Right cardiac atrium (tissue), 5 donors: ENCODE measurements around the gene IFT81. TPM values are rescaled to one million over a fixed set of nuclear protein-coding genes. Genes with fewer than 3 reads are reported as not detected.
"Not testable (repeated sequence)": the region's sequence is repeated elsewhere in the genome, so short reads cannot be mapped to it uniquely, and the experiment has no call there.

Source experiments
- ATAC-seq, 2 donors: fragments of 200-7000 bp; cut with Tn5 transposase; one replicate each; pipeline versions ENCODE4 v1.8.0 to v1.9.1; 2020; ENCODE audit warnings: moderate library complexity in 2 of 2, mild to moderate bottlenecking in 1 of 2
- DNase-seq, 3 donors: peaks; one replicate each; pipeline ENCODE4 v3.0.0-alpha.2; 2020
- H3K27ac ChIP-seq: one replicate; pipeline ENCODE4 v1.5.1; 2013; ENCODE audit warnings: mild to moderate bottlenecking, low read length, control low read depth, moderate library complexity
- H3K27me3 ChIP-seq: one replicate; pipeline ENCODE4 v1.6.1; 2013; ENCODE audit not compliant: control insufficient read depth, insufficient read depth
- H3K4me1 ChIP-seq: one replicate; pipeline ENCODE4 v1.6.1; 2013; ENCODE audit warnings: low read length; ENCODE audit not compliant: control insufficient read depth, insufficient read depth
- H3K4me3 ChIP-seq: one replicate; pipeline ENCODE4 v1.5.1; 2013; ENCODE audit warnings: low read length, control low read depth
- H3K9me3 ChIP-seq: one replicate; pipeline ENCODE4 v1.6.1; 2013; ENCODE audit warnings: low read length; ENCODE audit not compliant: control insufficient read depth
- WGBS: extraction: QIAGEN DNeasy Blood & Tissue Kit; methylation state at CpG from one replicate; pipeline ENCODE4 v1.1.7; 2013; 5-methylcytosine and 5-hydroxymethylcytosine counted together
- intact Hi-C, 4 donors: fragments of 100-400 bp; cut with DNase I; formaldehyde crosslinking; loops; one replicate each; pipeline versions ENCODE4 v1.11.0 to v1.14.0; 2022 to 2023
- polyA plus RNA-seq: library from polyadenylated mRNA; stranded (reverse); fragments of 200-250 nt; gene quantifications from one replicate; pipeline ENCODE4 v1.2.3, GENCODE V29; 2013
- total RNA-seq, 4 donors: library from RNA; stranded (reverse); fragmentation: NEBNext Ultra II Directional; extraction: Animal tissue kit (Norgen Biotek cat#: 25700); gene quantifications; one replicate each; pipeline ENCODE4 v1.2.1, GENCODE V29; 2021
- donor health status: healthy with polysubstance abuse.
- donor health status: DM: no; HTN: yes; CAD: no.
- donor health status: DM: no; HTN: no; CAD: no.
- donor health status: DM: no; HTN: yes; CAD: no; lungs with severe emphysema.
- donor health status: DM: yes; HTN: yes; CAD: no.

The IFT81 gene
- total and polyA plus RNA-seq, 5 donors, result 7.6 to 14.9 (median 11.2) TPM

DNA sequence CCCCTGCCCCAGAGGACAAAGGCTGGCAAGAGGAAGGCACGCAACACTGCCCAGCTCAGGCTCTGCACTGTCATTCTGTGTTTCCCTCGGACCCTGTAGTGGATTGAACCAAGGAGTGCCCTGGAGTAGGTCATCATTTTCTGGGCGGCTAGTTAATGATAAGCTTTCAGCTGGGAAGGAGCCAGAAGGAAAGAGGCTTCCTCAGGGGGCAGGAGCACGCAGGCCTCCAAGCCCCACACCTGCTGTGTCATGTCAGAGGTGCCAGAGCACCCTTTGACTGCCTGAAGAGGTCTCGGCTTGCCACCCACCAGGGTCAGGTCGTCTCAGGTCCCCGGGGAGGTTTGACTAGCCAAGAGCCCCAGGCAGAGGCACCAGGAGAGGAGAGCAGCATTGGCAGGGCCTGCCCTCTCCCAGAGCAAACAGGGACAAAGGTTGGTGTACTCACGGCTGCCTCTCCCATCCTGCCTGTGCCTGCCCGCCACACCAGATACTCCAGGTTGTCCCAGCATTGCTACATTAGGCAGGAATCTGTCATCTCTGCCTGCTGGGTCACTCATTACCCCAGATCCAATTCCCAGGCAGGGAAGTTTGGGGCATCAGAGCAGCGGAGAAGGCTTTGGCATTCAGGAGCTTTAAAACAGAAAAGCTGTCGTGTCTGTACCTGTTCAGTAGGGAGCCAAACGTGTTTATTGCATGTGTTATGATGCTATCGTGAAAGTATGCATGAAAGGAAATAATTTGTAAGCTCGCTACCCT is 123.4 kb downstream of the IFT81 start:
- H3K27me3 ChIP-seq, result no peaks in the 10 kb centered on the region
- DNase-seq, result peak in 2 of 3 donors; percentile 52 to 77
- H3K4me3 ChIP-seq, result no peak overlapping the region
- peak overlapping the region; percentile 91 for H3K27ac ChIP-seq
- 50% methylated on average over 14 of the region's 14 CpGs for WGBS
- ATAC-seq, result peak; percentile 22 to 45
- H3K4me1 ChIP-seq, result peaks cover 16% of the 10 kb centered on the region
- no peaks in the 10 kb centered on the region for H3K9me3 ChIP-seq
- intact Hi-C loops, result loop anchor here in 1 of 4 donors (5.0 to 10.0 kb wide), 2 partner anchors 35 to 143 kb away; partner anchors contain the start of gene ATP2A2

DNA sequence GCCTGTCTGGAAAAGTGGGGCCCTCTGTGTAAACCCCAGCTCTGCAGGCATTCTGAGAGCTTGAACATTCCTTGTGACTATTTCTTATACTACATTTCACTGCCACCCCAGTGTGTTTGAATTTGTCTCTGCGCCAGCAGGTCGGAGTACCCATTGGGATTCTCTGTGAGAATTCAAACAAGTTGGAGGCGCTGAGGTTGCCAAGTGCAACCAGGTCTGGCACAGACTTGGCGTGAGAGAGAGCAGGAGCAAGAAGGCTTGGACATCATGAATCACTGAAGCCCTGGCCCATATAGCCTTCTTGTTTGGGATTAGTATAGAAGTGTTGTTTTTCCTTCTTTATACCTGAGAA is 123.9 kb downstream of the IFT81 start:
- intact Hi-C loops, result loop anchor here in 1 of 4 donors (5.0 to 10.0 kb wide), 2 partner anchors 34 to 143 kb away; partner anchors contain the start of gene ATP2A2
- ATAC-seq (no peak), DNase-seq (no peak)
- Histone ChIP-seq H3K4me1 (peaks cover 19% of the 10 kb centered on the region), H3K4me3 (no peak overlapping the region), H3K27me3 (no peaks in the 10 kb centered on the region), H3K27ac (peak overlapping the region; percentile 91), H3K9me3 (no peaks in the 10 kb centered on the region)
- 71% methylated on average over 4 of the region's 4 CpGs for WGBS

DNA sequence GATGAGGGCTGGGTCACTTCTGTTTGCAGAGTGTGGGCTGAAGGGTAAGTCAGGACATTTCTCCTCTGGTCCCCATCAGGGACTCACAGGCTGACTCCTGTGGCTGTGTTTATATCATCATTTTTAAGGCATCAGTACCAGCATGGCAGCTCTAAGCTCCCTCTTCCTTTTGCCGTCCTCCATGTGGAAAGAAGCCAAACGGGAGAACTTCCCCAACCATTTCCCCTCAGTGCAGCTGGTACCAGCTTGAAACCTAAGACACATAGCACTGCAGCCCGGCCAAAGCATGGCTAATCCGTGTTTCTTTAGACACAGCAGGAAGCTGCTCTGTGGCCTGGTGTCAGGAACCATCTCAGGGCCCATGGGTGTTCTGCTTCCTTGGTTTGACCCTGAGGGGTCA is 124.9 kb downstream of the IFT81 start:
- Histone ChIP-seq H3K4me3 (no peak overlapping the region), H3K4me1 (peaks cover 19% of the 10 kb centered on the region), H3K27ac (peak overlapping the region; percentile 67), H3K27me3 (no peaks in the 10 kb centered on the region), H3K9me3 (no peaks in the 10 kb centered on the region)
- DNase-seq, result peak in 2 of 3 donors; percentile 21 to 56
- WGBS, result 24% methylated on average over 4 of the region's 4 CpGs
- intact Hi-C loops, result loop anchor here in 1 of 4 donors (5.0 to 10.0 kb wide), 2 partner anchors 33 to 144 kb away; partner anchors contain the start of gene ATP2A2
- no peak for ATAC-seq

DNA sequence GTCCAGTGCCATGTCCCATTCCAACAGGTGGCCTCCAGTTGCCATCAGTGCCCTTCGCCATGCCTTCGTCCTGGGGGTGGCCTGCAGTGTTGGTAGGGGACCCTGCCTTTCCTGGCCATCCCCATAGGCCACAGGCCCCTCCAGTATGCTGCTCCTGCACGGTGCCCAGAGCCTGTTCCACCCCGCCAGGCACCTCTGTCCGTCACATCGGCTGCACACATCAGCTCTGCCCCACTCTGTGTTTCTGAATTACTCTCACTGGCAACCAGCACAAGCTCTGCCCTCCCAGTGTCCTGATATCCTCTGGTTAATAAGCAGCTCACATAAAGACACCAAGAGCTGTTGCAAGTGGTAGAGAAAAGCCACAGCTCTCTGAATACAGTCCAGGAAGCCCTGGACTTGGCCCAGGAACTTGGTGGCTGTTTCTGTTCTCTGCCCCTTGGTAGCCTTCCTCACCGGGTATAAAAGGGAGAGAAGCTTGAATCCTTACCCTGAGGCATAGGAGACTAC is 125.6 kb downstream of the IFT81 start:
- intact Hi-C loops, result loop anchor here in 1 of 4 donors (5.0 to 10.0 kb wide), 2 partner anchors 33 to 145 kb away; partner anchors contain the start of gene ATP2A2
- H3K27ac ChIP-seq, result peak overlapping the region; percentile 67
- H3K9me3 ChIP-seq, result no peaks in the 10 kb centered on the region
- peak; percentile 56 to 58 for ATAC-seq
- 64% methylated on average over 7 of the region's 7 CpGs for WGBS
- no peaks in the 10 kb centered on the region for H3K27me3 ChIP-seq
- peak; percentile 21 to 66 (median 65) for DNase-seq
- H3K4me3 ChIP-seq, result no peak overlapping the region
- peaks cover 19% of the 10 kb centered on the region for H3K4me1 ChIP-seq

DNA sequence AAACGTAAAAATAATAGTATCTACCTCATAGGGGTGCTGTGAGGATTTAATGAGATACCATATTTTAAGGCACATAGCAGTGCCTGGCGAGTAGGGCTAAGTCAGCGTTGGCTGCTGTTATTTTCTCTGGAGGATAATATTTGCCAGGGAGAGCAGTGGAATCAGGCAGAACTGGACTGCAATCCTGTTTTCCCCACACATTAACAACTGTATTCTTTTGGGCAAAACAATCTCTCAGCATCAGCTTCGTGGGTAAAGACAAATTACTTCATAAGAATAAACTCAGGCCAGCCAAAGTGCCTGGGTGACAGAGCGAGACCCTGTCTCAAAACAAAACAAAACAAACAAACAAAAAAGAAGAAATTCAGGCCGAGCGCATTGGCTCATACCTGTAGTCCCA is 127.2 kb downstream of the IFT81 start:
- Histone ChIP-seq H3K4me1 (peaks cover 19% of the 10 kb centered on the region), H3K27me3 (no peaks in the 10 kb centered on the region), H3K27ac (peak overlapping the region; percentile 43), H3K4me3 (no peak overlapping the region), H3K9me3 (no peaks in the 10 kb centered on the region)
- DNase-seq (no peak), ATAC-seq (no peak)
- intact Hi-C loops, result no loop called here
- 75% methylated on average over 7 of the region's 7 CpGs for WGBS

DNA sequence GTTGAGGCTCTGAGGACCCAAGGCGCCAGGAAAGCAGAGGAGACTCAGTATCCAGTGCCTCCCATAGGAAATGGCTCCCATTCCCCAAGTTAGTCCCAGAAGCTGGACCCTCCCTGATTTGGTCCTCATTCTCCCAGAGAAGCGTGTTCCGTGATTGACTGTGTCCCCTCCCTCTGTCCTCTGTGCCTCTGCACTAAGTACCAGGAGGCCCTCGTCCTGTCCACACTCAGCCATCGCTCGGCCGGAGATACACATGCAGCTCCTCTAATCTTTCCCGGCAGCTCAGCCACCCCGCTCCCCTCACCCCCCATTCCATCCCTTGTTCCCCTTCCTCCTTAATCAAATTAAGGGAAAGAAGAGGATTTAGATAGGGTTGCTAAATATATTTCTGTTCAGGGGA is 128.6 kb downstream of the IFT81 start:
- intact Hi-C loops, result no loop called here
- 40% methylated on average over 9 of the region's 9 CpGs for WGBS
- ATAC-seq (peak; percentile 81 to 84), DNase-seq (peak; percentile 74 to 92 (median 89))
- H3K4me3 ChIP-seq, result no peak overlapping the region
- H3K27me3 ChIP-seq, result no peaks in the 10 kb centered on the region
- peaks cover 13% of the 10 kb centered on the region for H3K4me1 ChIP-seq
- H3K9me3 ChIP-seq, result no peaks in the 10 kb centered on the region
- peak overlapping the region; percentile 95 for H3K27ac ChIP-seq

DNA sequence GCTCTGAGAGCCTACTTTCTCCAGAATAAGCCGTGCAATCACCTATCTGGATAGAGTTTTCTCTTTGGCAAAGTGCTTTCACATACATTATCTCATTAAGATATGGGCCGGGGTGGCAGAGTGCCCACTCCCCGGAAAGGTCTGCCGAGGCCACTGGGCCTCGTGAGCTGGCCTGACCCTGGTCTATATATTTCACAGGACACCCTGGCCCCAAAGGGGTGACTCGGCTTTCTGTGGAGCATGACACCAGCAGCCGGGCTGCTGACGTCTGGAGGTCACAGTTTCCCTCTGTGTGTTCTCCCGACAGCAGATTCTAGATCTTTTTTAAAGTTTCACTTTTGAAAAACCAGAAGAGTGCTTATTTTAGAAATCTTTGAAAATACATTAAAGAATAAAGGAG is 129.0 kb downstream of the IFT81 start:
- peaks cover 13% of the 10 kb centered on the region for H3K4me1 ChIP-seq
- intact Hi-C loops, result no loop called here
- no peaks in the 10 kb centered on the region for H3K9me3 ChIP-seq
- no peak overlapping the region for H3K4me3 ChIP-seq
- peak; percentile 81 to 82 for ATAC-seq
- peak overlapping the region; percentile 70 for H3K27ac ChIP-seq
- H3K27me3 ChIP-seq, result no peaks in the 10 kb centered on the region
- peak; percentile 78 to 88 (median 86) for DNase-seq
- 13% methylated on average over 9 of the region's 9 CpGs for WGBS

DNA sequence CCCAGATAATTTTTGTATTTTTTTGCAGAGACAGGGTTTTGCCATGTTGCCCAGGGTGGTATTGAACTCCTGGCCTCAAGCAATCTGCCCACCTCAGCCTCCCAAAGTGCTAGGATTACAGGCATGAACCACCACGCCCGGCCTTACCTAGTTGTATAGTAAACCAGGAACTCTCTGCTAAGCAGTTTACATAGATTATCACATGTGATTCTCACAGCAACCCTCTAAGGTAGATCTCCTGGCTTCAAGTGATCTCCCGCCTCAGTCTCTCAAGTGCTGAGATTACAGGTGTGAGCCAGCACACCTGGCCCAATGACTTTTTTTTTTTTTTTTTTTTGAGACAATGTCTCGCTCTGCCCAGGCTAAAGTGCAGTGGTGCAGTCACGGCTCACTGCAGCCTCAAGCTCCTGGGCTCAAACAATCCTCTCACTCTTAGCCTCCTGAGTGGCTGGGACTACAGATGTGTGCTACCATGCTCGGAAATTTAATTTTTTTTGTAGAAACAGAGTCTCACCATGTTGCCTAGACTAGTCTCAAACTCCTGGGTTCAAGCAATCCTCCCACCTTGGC is 130.9 kb downstream of the IFT81 start:
- intact Hi-C loops, result loop anchor here in 1 of 4 donors (2.0 kb wide), 1 partner anchor 14 kb away; no protein-coding TSS in a partner anchor
- no peak for ATAC-seq

DNA sequence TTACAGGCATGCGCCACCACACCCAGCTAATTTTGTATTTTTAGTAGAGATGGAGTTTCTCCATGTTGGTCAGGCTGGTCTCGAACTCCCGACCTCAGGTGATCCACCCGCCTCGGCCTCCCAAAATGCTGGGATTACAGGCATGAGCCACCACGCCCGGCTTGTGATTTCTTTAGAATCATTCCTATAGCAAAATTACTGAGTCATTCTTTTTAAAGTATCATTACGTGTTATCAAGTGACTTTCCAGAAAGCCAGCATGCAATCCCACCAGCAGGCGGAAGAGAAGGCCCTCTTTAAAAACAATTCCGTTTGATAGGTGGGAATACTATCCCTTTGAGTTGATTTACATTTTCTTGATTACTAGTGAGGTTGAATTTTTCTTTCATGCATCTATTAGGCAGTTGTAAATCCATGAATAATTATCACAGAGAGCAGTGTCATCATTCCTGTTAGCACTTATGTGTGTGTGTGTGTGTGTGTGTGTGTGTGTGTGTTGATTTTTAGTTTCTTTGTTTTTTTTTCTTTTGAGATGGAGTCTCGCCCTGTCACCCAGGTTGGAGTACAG is 131.8 kb downstream of the IFT81 start:
- WGBS, result 91% methylated on average over 11 of the region's 11 CpGs
- intact Hi-C loops, result loop anchor here in 1 of 4 donors (2.0 kb wide), 1 partner anchor 13 kb away; no protein-coding TSS in a partner anchor
- not testable (repeated sequence) for DNase-seq, ATAC-seq, H3K4me1 ChIP-seq, H3K27me3 ChIP-seq, H3K4me3 ChIP-seq, H3K9me3 ChIP-seq, H3K27ac ChIP-seq

More for the DNA sequence above, 130.9 kb downstream of the IFT81 start:
- H3K4me1 ChIP-seq, result peaks cover 4% of the 10 kb centered on the region
- H3K4me3 ChIP-seq, result no peak overlapping the region
- no peaks in the 10 kb centered on the region for H3K27me3 ChIP-seq
- H3K27ac ChIP-seq, result no peak overlapping the region
- H3K9me3 ChIP-seq, result no peaks in the 10 kb centered on the region
- 95% methylated on average over 6 of the region's 6 CpGs for WGBS
- DNase-seq, result peak in 1 of 3 donors; percentile 24

DNA sequence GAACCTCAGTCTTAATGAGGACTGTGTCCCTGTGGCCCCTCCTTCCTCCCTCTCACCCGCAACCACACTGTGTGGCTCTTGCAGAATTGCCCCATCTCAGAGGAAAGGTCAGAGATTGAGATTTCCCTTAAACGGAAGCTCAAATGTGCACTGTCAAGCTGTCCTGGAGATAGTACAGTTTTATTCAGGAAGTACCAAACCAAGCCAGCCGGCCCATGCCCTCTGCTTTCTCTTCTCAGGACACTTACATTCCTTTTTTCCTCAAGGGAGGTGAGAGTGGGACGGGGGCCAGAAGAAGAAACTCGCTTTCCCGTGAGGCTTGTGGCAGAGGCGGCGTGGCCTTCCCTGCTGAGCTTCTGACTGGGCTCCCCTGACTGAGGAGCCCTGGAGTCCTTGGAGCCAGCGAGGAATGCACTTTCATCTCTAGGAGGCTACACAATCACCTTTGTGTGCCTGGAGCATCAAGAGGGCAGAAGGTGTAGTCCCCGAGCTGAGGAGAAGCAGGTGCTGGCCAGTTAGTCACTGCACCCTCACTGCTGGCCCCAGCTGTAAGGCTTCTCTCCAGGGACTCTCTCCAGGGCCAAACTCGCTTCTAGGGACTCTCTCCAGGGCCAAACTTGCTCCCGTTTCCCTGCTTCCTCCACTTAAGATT is 132.7 kb downstream of the IFT81 start:
- H3K27ac ChIP-seq, result peak overlapping the region; percentile 84
- 43% methylated on average over 12 of the region's 12 CpGs for WGBS
- intact Hi-C loops, result no loop called here
- ATAC-seq (peak; percentile 41 to 44), DNase-seq (peak; percentile 56 to 75 (median 73))
- H3K4me3 ChIP-seq, result no peak overlapping the region
- H3K4me1 ChIP-seq, result peaks cover 4% of the 10 kb centered on the region
- H3K27me3 ChIP-seq, result no peaks in the 10 kb centered on the region
- no peaks in the 10 kb centered on the region for H3K9me3 ChIP-seq
